Measurements from ENCODE around the gene RABL2B. TPM values are rescaled to one million over a fixed set of nuclear protein-coding genes. Genes with fewer than 3 reads are reported as not detected.
"Not testable (repeated sequence)": the region's sequence is repeated elsewhere in the genome, so short reads cannot be mapped to it uniquely, and the experiment has no call there.

The RABL2B gene
- total RNA-seq: 29.8 to 32.1 TPM (median 30.3 TPM) in 3 replicates
- long read RNA-seq, transcript RABL2B-201 (9 exons, 2,140 nt): major isoform, 5 of 32 reads
- long read RNA-seq, partial matches to known transcripts: 4 of 32 reads
- long read RNA-seq, other reads (novel, unspliced or antisense): 20 of 32 reads

DNA sequence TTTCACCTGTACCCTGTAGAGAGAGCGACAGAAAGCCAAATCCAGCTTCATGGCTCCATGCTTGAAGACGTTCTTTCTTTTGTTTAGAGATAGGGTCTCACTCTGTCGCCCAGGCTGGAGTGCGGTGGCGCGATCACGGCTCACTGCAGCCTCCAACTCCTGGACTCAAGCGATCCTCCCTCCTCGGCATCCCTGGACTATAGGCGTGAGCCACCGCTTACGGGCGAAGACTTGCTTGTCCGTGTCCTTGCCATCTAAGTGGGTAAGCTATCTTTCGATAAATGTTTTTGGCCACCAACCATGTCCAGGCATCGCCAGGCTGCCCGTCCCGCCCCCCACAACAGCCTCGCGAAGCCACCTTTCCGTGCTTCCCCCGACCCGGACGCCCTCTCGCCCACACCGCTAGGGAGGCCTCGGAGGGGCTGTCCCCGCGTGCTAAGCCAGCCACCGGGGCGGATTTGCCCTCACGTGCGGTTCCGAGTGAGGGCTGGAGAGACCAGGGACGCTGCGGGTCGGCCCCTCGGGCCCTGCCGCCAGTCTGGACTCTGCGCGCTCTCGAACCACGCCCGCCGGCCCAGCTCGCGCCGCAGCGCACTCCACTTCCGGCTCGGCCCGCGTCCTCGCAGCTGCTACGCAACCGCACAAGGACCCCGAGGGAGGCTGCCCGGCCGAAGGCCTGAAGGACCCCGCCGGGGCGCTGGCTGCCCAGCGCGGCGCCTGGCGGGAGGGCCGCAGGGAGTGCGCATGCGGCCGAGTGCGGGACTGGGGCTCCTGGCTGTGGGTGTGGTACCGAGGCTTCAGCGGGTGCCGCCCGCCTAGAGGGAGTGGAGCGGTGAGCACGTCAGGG, at the start of gene RABL2B:
Gene RABL2B, minus strand, starts transcription at position 604 of the 847 bp plus-strand sequence. CDS start 1,342 bp downstream, outside the sequence.
- H3K36me3 Mint-ChIP-seq (ENCODE audit: low read depth); H3K9me3 Mint-ChIP-seq (ENCODE audit: low read depth); H3K27me3 Mint-ChIP-seq (ENCODE audit: low read depth): not testable (repeated sequence)
- TF ChIP-seq, protein P1, sequence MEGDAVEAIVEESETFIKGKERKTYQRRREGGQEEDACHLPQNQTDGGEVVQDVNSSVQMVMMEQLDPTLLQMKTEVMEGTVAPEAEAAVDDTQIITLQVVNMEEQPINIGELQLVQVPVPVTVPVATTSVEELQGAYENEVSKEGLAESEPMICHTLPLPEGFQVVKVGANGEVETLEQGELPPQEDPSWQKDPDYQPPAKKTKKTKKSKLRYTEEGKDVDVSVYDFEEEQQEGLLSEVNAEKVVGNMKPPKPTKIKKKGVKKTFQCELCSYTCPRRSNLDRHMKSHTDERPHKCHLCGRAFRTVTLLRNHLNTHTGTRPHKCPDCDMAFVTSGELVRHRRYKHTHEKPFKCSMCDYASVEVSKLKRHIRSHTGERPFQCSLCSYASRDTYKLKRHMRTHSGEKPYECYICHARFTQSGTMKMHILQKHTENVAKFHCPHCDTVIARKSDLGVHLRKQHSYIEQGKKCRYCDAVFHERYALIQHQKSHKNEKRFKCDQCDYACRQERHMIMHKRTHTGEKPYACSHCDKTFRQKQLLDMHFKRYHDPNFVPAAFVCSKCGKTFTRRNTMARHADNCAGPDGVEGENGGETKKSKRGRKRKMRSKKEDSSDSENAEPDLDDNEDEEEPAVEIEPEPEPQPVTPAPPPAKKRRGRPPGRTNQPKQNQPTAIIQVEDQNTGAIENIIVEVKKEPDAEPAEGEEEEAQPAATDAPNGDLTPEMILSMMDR (IDR thresholded peaks at IDR 0.05): peak; percentile 16
- H3K27ac Mint-ChIP-seq (ENCODE audit: unreplicated experiment): peak within 1 kb of the TSS; percentile 77
- peak; percentile 94 for DNase-seq (ENCODE audit: low spot score)
- H3K4me3 Mint-ChIP-seq (ENCODE audit: unreplicated experiment): peak within 1 kb of the TSS; percentile 86
- H3K4me1 Mint-ChIP-seq (ENCODE audit: low read depth): peaks cover 12% of the 10 kb centered on the region

DNA sequence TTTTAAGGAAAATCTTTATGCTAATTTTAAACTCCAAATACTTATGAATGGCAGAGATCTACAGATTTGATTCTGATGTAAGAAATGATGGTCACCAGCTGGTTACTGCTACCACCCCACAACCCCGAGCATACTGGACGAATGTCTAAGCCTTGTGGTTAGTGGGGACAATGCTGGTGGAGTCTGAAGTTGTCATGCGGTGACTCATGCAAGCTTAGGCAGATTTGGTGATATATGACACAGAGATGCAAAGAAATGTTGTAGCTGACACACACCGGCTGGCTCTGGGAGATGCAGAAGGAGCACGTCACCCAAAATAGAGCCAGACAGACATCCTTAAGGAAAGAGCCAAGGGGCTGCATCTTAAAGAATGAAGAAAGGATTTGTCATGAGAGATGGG, 3.5 kb upstream of the RABL2B start:
- not testable (repeated sequence) for DNase-seq (ENCODE audit: low spot score); H3K36me3 Mint-ChIP-seq (ENCODE audit: low read depth); H3K27ac Mint-ChIP-seq (ENCODE audit: unreplicated experiment); H3K4me3 Mint-ChIP-seq (ENCODE audit: unreplicated experiment); H3K27me3 Mint-ChIP-seq (ENCODE audit: low read depth); H3K9me3 Mint-ChIP-seq (ENCODE audit: low read depth)
- H3K4me1 Mint-ChIP-seq (ENCODE audit: low read depth): peaks cover 14% of the 10 kb centered on the region

DNA sequence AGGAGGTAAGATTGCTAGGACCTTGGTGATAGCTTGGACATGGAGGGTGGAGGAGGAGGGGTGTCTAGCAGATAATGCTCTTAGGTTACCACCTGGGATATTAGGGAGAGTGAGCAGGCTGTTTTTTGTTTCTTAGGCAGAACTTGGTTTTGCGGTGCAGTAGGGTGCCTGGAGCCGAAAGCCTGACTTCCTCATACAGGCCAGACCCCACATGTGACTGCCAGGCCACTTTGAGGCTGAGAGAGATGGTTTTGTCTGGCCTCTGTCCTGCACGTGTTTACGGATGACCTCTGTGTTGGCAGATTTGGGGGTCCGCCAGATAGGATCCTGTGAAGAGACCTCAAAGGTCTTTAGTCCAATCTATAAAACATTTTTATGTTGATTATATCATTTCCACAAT, 1.9 kb upstream of the RABL2B start:
- not testable (repeated sequence) for DNase-seq (ENCODE audit: low spot score); H3K27me3 Mint-ChIP-seq (ENCODE audit: low read depth); H3K27ac Mint-ChIP-seq (ENCODE audit: unreplicated experiment); H3K36me3 Mint-ChIP-seq (ENCODE audit: low read depth); H3K9me3 Mint-ChIP-seq (ENCODE audit: low read depth)
- Mint-ChIP-seq H3K4me3 (ENCODE audit: unreplicated experiment) (peak overlapping the region; percentile 45), H3K4me1 (ENCODE audit: low read depth) (peaks cover 14% of the 10 kb centered on the region)

DNA sequence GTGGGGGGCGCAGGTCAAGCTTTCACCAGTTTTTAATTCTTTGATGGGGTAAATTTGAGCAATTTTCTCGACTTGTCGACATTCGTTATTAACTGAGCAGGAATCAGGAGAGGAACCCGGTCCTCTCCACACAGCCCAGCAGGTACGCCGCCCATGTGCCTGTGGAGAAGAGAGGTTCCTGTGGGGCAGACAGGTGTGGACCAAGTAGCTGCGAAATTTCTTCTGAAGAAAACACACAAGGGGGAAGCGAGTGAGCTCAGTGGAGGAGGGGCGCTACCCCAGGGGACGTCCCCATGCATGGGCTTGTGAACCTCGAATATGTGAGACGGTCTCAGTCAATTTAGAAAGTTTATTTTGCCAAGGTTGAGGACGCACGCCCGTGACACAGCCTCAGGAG, 442 bp upstream of the RABL2B start:
- H3K27me3 Mint-ChIP-seq (ENCODE audit: low read depth); DNase-seq (ENCODE audit: low spot score); H3K9me3 Mint-ChIP-seq (ENCODE audit: low read depth); H3K36me3 Mint-ChIP-seq (ENCODE audit: low read depth): not testable (repeated sequence)
- Mint-ChIP-seq H3K4me3 (ENCODE audit: unreplicated experiment) (peak overlapping the region; percentile 86), H3K4me1 (ENCODE audit: low read depth) (peaks cover 12% of the 10 kb centered on the region), H3K27ac (ENCODE audit: unreplicated experiment) (peak overlapping the region; percentile 77)

DNA sequence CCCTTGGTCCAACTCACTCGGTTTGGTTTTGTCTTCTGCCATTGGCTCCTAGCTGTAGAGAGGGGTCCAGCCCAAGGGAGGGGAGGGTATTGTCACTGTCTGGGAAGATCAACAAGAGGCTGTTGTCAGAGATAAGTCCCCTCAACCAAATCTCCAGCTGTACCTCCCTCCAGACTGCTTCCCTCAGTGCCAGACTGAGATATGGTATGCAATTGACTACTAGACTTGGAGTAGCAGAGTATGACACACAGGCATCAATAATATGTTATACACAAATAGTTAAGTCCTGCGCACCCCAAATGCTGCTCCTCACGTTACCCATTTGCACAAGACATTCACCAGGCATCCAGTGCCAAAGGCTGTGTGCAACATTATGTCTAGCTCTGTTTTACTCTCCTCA, 1.2 kb downstream of the RABL2B start:
- not testable (repeated sequence) for H3K27me3 Mint-ChIP-seq (ENCODE audit: low read depth); H3K36me3 Mint-ChIP-seq (ENCODE audit: low read depth); H3K9me3 Mint-ChIP-seq (ENCODE audit: low read depth); H3K27ac Mint-ChIP-seq (ENCODE audit: unreplicated experiment); DNase-seq (ENCODE audit: low spot score)
- Mint-ChIP-seq H3K4me1 (ENCODE audit: low read depth) (peaks cover 12% of the 10 kb centered on the region), H3K4me3 (ENCODE audit: unreplicated experiment) (peak overlapping the region; percentile 16)

DNA sequence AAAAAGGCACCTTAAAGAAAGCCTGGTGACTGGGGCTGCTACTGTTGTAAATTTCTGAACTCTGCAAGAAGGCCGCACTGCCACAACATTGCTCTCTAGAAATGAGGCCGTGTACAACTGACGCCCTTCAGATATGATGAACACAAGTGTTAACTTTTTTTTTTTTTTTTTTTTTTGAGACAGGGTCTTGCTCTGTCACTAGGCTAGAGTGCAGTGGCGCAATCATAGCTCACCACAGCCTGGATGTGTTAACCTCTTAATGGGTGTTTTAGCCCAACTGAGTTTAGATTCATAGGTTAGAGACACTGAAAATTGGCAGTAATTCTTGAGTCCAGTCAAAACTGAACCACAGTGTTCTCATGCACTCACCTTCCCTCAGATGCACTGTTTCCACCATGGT, 3.2 kb downstream of the RABL2B start:
- not testable (repeated sequence) for H3K36me3 Mint-ChIP-seq (ENCODE audit: low read depth); H3K4me3 Mint-ChIP-seq (ENCODE audit: unreplicated experiment); H3K9me3 Mint-ChIP-seq (ENCODE audit: low read depth); H3K27me3 Mint-ChIP-seq (ENCODE audit: low read depth); DNase-seq (ENCODE audit: low spot score); H3K27ac Mint-ChIP-seq (ENCODE audit: unreplicated experiment)
- H3K4me1 Mint-ChIP-seq (ENCODE audit: low read depth): peaks cover 11% of the 10 kb centered on the region

DNA sequence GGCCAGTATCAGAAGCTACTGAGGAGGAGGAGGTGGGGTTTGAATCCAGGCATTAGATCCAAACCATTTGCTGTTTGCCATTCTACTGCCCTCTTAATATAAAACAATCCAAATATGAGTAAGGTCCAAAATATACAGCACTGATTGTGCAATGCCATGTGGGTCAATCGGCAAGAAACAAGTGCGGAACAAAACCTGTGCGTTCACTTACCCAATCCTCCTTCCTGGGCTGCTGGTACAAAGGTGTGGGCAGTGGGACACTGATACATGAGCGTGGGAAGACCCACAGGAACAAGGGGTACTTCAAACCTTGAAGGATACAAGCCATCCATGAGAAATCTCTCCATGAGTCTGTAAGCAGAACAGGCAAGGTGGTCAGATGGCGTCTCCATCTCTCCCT, 5.8 kb downstream of the RABL2B start:
- H3K4me3 Mint-ChIP-seq (ENCODE audit: unreplicated experiment); H3K27me3 Mint-ChIP-seq (ENCODE audit: low read depth); DNase-seq (ENCODE audit: low spot score); H3K9me3 Mint-ChIP-seq (ENCODE audit: low read depth); H3K27ac Mint-ChIP-seq (ENCODE audit: unreplicated experiment); H3K4me1 Mint-ChIP-seq (ENCODE audit: low read depth); H3K36me3 Mint-ChIP-seq (ENCODE audit: low read depth): not testable (repeated sequence)

DNA sequence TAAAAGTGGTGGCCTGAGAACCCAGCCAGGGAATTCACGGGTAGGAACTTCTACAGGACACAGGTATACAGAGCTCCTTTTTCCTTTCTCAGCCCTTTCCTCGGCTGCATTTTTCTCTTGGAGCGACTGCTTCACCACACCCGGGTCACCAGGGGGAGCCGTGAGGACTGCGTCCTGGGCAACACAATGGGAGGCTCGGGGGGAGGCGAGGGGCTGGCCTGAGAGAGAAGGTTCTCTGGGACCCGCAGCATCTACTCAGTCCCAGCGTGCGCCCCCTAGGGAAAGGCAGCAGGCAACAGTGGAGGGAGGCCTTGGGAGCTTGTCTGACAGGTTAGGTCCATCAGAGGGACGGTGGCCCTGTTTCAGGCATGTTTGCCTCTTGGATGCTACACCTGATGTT, 8.3 kb downstream of the RABL2B start:
- not testable (repeated sequence) for H3K27ac Mint-ChIP-seq (ENCODE audit: unreplicated experiment); DNase-seq (ENCODE audit: low spot score); H3K27me3 Mint-ChIP-seq (ENCODE audit: low read depth); H3K9me3 Mint-ChIP-seq (ENCODE audit: low read depth); H3K36me3 Mint-ChIP-seq (ENCODE audit: low read depth); H3K4me3 Mint-ChIP-seq (ENCODE audit: unreplicated experiment); H3K4me1 Mint-ChIP-seq (ENCODE audit: low read depth)
- TF ChIP-seq, protein P1 (IDR thresholded peaks at IDR 0.05): peak; percentile 72

DNA sequence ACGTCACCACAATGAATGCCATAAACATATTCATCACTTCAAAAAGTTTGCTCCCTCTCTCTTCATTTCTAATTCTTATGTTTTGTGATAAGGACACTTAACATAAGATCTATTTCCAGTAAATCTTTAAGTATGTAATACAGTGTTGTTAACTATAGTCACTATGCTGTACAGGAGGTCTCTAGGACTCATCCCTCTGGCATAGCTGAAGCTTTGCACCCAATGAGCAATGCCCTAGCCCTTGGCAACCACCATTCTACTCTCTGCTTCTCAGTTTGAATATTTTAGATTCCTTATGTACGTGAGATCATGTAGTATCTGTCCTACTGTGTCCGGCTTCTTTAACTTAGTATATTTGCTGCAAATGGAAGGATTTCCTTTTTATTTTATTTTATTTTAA, 19.1 kb downstream of the RABL2B start:
- not testable (repeated sequence) for H3K9me3 Mint-ChIP-seq (ENCODE audit: low read depth); H3K27ac Mint-ChIP-seq (ENCODE audit: unreplicated experiment); H3K4me3 Mint-ChIP-seq (ENCODE audit: unreplicated experiment); H3K36me3 Mint-ChIP-seq (ENCODE audit: low read depth); DNase-seq (ENCODE audit: low spot score); H3K27me3 Mint-ChIP-seq (ENCODE audit: low read depth); H3K4me1 Mint-ChIP-seq (ENCODE audit: low read depth)

DNA sequence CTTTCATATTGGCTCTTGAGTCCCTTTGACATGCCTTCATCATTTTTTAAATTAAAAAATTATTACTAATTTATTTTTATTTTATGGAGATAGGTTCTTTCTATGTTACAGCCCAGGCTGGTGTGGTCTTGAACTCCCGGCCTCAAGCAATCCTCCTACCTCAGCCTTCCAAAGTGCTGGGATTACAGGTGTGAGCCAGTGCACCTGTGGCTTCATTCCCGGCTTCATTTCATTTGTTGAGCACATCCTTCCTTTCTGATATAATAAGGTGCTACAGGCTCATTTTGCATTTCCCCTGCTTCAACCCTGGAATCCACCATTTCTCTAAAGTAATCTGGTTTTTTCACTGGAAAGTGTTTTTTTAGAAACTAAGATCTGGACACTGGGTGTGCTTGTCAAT, 21.6 kb downstream of the RABL2B start:
- H3K4me1 Mint-ChIP-seq (ENCODE audit: low read depth); H3K9me3 Mint-ChIP-seq (ENCODE audit: low read depth); H3K4me3 Mint-ChIP-seq (ENCODE audit: unreplicated experiment); H3K27ac Mint-ChIP-seq (ENCODE audit: unreplicated experiment); H3K36me3 Mint-ChIP-seq (ENCODE audit: low read depth); DNase-seq (ENCODE audit: low spot score); H3K27me3 Mint-ChIP-seq (ENCODE audit: low read depth): not testable (repeated sequence)
